HL-60 (cell line): Measurements from ENCODE around the gene C4BPA.

Experiments
- DNase-seq, 2 experiments: peaks; one replicate each; pipeline ENCODE4 v3.0.0-alpha.2; 2010 to 2020; ENCODE audit warnings: low read depth in 1 of 2, low spot score in 1 of 2
- H3K27ac ChIP-seq: fragments of 250-450 bp; sonication (Bioruptor Pico); replicated peaks from 2 replicates; pipeline ENCODE4 v1.5.1; 2020; ENCODE audit warnings: mild to moderate bottlenecking, moderate library complexity
- H3K27me3 ChIP-seq: fragments of 250-450 bp; sonication (Bioruptor Pico); 2 replicates; pipeline ENCODE4 v1.5.1; 2021; ENCODE audit warnings: mild to moderate bottlenecking, moderate library complexity; ENCODE audit not compliant: insufficient read depth, poor library complexity, severe bottlenecking
- H3K4me3 ChIP-seq: replicated peaks from 2 replicates; pipeline ENCODE4 v1.5.1; 2011; ENCODE audit warnings: mild to moderate bottlenecking, control low read depth, low read length; ENCODE audit not compliant: insufficient read depth
- CTCF ChIP-seq: IDR thresholded peaks from one replicate; pipeline ENCODE4 v1.5.1; 2011; ENCODE audit warnings: low read length, control low read depth, inconsistent platforms; ENCODE audit not compliant: insufficient read depth
- GABPA ChIP-seq: IDR thresholded peaks from 2 replicates; pipeline ENCODE4 v1.6.1; 2012; ENCODE audit warnings: low read depth
- POLR2AphosphoS5 ChIP-seq: IDR thresholded peaks from 2 replicates; pipeline ENCODE4 v1.6.1; 2012; ENCODE audit warnings: low read depth
- REST ChIP-seq: IDR thresholded peaks from 2 replicates; pipeline ENCODE4 v1.6.1; 2012; ENCODE audit warnings: low read depth; ENCODE audit not compliant: insufficient replicate concordance
- SPI1 ChIP-seq: IDR thresholded peaks from 2 replicates; pipeline ENCODE4 v1.6.1; 2012; ENCODE audit warnings: low read depth, mild to moderate bottlenecking, borderline replicate concordance

Gene C4BPA

GRCh38 chr1:207076181-207076955 lies 27.7 kb upstream of the C4BPA start:
- no peak for TF ChIP-seq SPI1
- TF ChIP-seq CTCF = no peak
- no peak for TF ChIP-seq REST
- no peak for TF ChIP-seq POLR2AphosphoS5
- no peak for TF ChIP-seq GABPA
- no peak for DNase-seq
- no peaks in the 10 kb centered on the region for H3K27me3 ChIP-seq

GRCh38 chr1:207077012-207077411 lies 27.0 kb upstream of the C4BPA start:
- DNase-seq = no peak
- no peak overlapping the region for H3K4me3 ChIP-seq
- H3K27me3 ChIP-seq = no peaks in the 10 kb centered on the region
- TF ChIP-seq CTCF (no peak), POLR2AphosphoS5 (no peak), GABPA (no peak)
- no peak overlapping the region for H3K27ac ChIP-seq

More at GRCh38 chr1:207076181-207076955, 27.7 kb upstream of the C4BPA start:
- H3K27ac ChIP-seq = no peak overlapping the region
- H3K4me3 ChIP-seq = no peak overlapping the region

GRCh38 chr1:207077470-207078377 lies 26.3 kb upstream of the C4BPA start:
- Histone ChIP-seq H3K27me3 (no peaks in the 10 kb centered on the region), H3K27ac (no peak overlapping the region), H3K4me3 (no peak overlapping the region)
- DNase-seq = peak; percentile 61 to 83
- TF ChIP-seq GABPA (no peak), CTCF (peak; percentile 74)

- no peak overlapping the region for H3K27ac ChIP-seq
- H3K4me3 ChIP-seq = no peak overlapping the region
- no peak for DNase-seq
- TF ChIP-seq SPI1 (no peak), POLR2AphosphoS5 (no peak), REST (no peak), GABPA (no peak), CTCF (no peak)
- no peaks in the 10 kb centered on the region for H3K27me3 ChIP-seq
These were observed 25.4 kb upstream of the C4BPA start for GRCh38 chr1:207078578-207079132.
